Measurements from ENCODE around the gene CEACAM6. TPM values are rescaled to one million over a fixed set of nuclear protein-coding genes. Genes with fewer than 3 reads are reported as not detected.

CEACAM6 gene
- total RNA-seq, 1 donor: not detected

- Histone ChIP-seq H3K9me3 (ENCODE audit: low read depth, low read length) (no peaks in the 10 kb centered on the region), H3K36me3 (ENCODE audit: insufficient read depth, low read length) (no peaks in the 10 kb centered on the region), H4K20me1 (ENCODE audit: insufficient read depth, low read length) (no peaks in the 10 kb centered on the region), H2AFZ (ENCODE audit: low read length) (no peak overlapping the region), H3K27me3 (ENCODE audit: insufficient read depth, low read length) (peaks cover 2% of the 10 kb centered on the region), H3K79me2 (ENCODE audit: insufficient read depth, low read length) (no peaks in the 10 kb centered on the region), H3K4me3 (ENCODE audit: insufficient read depth, low read length) (no peak overlapping the region), H3K4me1 (ENCODE audit: insufficient read depth, low read length) (no peaks in the 10 kb centered on the region), H3K4me2 (ENCODE audit: insufficient read depth, low read length) (no peak overlapping the region), H3K27ac (ENCODE audit: low read depth, low read length) (no peak overlapping the region)
- no peak for TF ChIP-seq CTCF (IDR thresholded peaks at IDR 0.05; ENCODE audit: extremely low read depth, low read depth, low read length)
- DNase-seq (ENCODE audit: insufficient read length, low spot score, missing footprints): no peak
Observed at GRCh38 chr19:41734156-41734555, 21.2 kb upstream of the CEACAM6 start.

- H3K4me1 ChIP-seq (ENCODE audit: insufficient read depth, low read length): no peaks in the 10 kb centered on the region
Observed at GRCh38 chr19:41734585-41734984, 20.7 kb upstream of the CEACAM6 start.

GRCh38 chr19:41735071-41735600 is 20.2 kb upstream of the CEACAM6 start:
- Histone ChIP-seq H3K79me2 (ENCODE audit: insufficient read depth, low read length) (no peaks in the 10 kb centered on the region), H3K27me3 (ENCODE audit: insufficient read depth, low read length) (peaks cover 2% of the 10 kb centered on the region), H2AFZ (ENCODE audit: low read length) (no peak overlapping the region), H3K4me2 (ENCODE audit: insufficient read depth, low read length) (no peak overlapping the region), H3K36me3 (ENCODE audit: insufficient read depth, low read length) (no peaks in the 10 kb centered on the region), H3K4me1 (ENCODE audit: insufficient read depth, low read length) (no peaks in the 10 kb centered on the region), H3K4me3 (ENCODE audit: insufficient read depth, low read length) (no peak overlapping the region), H3K27ac (ENCODE audit: low read depth, low read length) (no peak overlapping the region), H4K20me1 (ENCODE audit: insufficient read depth, low read length) (no peaks in the 10 kb centered on the region), H3K9me3 (ENCODE audit: low read depth, low read length) (no peaks in the 10 kb centered on the region)
- TF ChIP-seq CTCF (IDR thresholded peaks at IDR 0.05; ENCODE audit: extremely low read depth, low read depth, low read length): no peak
- no peak for DNase-seq (ENCODE audit: insufficient read length, low spot score, missing footprints)

More at GRCh38 chr19:41734585-41734984, 20.7 kb upstream of the CEACAM6 start:
- no peak for TF ChIP-seq CTCF (IDR thresholded peaks at IDR 0.05; ENCODE audit: extremely low read depth, low read depth, low read length)
- Histone ChIP-seq H3K27me3 (ENCODE audit: insufficient read depth, low read length) (peaks cover 2% of the 10 kb centered on the region), H3K27ac (ENCODE audit: low read depth, low read length) (no peak overlapping the region), H4K20me1 (ENCODE audit: insufficient read depth, low read length) (no peaks in the 10 kb centered on the region), H2AFZ (ENCODE audit: low read length) (no peak overlapping the region), H3K36me3 (ENCODE audit: insufficient read depth, low read length) (no peaks in the 10 kb centered on the region), H3K4me3 (ENCODE audit: insufficient read depth, low read length) (no peak overlapping the region), H3K4me2 (ENCODE audit: insufficient read depth, low read length) (no peak overlapping the region), H3K9me3 (ENCODE audit: low read depth, low read length) (no peaks in the 10 kb centered on the region), H3K79me2 (ENCODE audit: insufficient read depth, low read length) (no peaks in the 10 kb centered on the region)
- no peak for DNase-seq (ENCODE audit: insufficient read length, low spot score, missing footprints)

GRCh38 chr19:41739361-41739760 is 16.0 kb upstream of the CEACAM6 start:
- Histone ChIP-seq H3K27me3 (ENCODE audit: insufficient read depth, low read length) (peaks cover 2% of the 10 kb centered on the region), H3K4me1 (ENCODE audit: insufficient read depth, low read length) (no peaks in the 10 kb centered on the region), H3K4me3 (ENCODE audit: insufficient read depth, low read length) (no peak overlapping the region), H2AFZ (ENCODE audit: low read length) (no peak overlapping the region), H3K9me3 (ENCODE audit: low read depth, low read length) (no peaks in the 10 kb centered on the region), H4K20me1 (ENCODE audit: insufficient read depth, low read length) (no peaks in the 10 kb centered on the region), H3K27ac (ENCODE audit: low read depth, low read length) (no peak overlapping the region), H3K36me3 (ENCODE audit: insufficient read depth, low read length) (no peaks in the 10 kb centered on the region), H3K79me2 (ENCODE audit: insufficient read depth, low read length) (no peaks in the 10 kb centered on the region), H3K4me2 (ENCODE audit: insufficient read depth, low read length) (no peak overlapping the region)
- TF ChIP-seq CTCF (IDR thresholded peaks at IDR 0.05; ENCODE audit: extremely low read depth, low read depth, low read length): no peak
- no peak for DNase-seq (ENCODE audit: insufficient read length, low spot score, missing footprints)

Measured in osteoblast (primary cell).